Measurements from ENCODE around the gene ARAP1.

ARAP1 gene

DNA sequence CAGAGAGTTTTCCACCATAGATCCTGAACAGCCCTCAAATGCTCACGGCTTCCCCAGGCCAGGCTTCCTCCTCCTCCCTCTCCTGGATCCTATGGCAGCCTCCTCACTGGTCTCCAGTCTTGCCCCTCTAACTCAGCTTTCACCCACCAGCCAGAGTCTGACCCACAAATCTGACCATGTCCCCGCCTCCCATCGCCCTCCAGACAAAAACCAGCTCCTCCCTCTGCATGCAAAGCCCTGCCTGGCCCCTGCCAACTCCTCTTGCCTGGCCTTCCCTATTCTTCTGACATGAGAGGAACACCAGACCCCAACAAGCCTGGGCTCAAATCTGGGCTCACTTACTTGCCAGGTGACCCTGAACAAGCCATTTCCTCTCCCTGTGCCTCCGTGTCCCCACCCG, 45.6 kb downstream of the ARAP1 start:
- DNase-seq = no peak
- in situ Hi-C loops (cut with HindIII; ENCODE audit: low pct_ligation_motif_present, low sequenced_read_pairs) = no loop called here
- TF ChIP-seq, protein P1, sequence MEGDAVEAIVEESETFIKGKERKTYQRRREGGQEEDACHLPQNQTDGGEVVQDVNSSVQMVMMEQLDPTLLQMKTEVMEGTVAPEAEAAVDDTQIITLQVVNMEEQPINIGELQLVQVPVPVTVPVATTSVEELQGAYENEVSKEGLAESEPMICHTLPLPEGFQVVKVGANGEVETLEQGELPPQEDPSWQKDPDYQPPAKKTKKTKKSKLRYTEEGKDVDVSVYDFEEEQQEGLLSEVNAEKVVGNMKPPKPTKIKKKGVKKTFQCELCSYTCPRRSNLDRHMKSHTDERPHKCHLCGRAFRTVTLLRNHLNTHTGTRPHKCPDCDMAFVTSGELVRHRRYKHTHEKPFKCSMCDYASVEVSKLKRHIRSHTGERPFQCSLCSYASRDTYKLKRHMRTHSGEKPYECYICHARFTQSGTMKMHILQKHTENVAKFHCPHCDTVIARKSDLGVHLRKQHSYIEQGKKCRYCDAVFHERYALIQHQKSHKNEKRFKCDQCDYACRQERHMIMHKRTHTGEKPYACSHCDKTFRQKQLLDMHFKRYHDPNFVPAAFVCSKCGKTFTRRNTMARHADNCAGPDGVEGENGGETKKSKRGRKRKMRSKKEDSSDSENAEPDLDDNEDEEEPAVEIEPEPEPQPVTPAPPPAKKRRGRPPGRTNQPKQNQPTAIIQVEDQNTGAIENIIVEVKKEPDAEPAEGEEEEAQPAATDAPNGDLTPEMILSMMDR (IDR thresholded peaks at IDR 0.05; ENCODE audit: low read depth, low read length, missing control alignments) = no peak
- H3K36me3 ChIP-seq (replicated peaks) = peaks cover 49% of the 10 kb centered on the region
- H3K4me3 ChIP-seq (ENCODE audit: low read depth, low read length) = no peak overlapping the region
- H3K27ac ChIP-seq = no peak overlapping the region
- no peaks in the 10 kb centered on the region for H3K27me3 ChIP-seq (replicated peaks)

DNA sequence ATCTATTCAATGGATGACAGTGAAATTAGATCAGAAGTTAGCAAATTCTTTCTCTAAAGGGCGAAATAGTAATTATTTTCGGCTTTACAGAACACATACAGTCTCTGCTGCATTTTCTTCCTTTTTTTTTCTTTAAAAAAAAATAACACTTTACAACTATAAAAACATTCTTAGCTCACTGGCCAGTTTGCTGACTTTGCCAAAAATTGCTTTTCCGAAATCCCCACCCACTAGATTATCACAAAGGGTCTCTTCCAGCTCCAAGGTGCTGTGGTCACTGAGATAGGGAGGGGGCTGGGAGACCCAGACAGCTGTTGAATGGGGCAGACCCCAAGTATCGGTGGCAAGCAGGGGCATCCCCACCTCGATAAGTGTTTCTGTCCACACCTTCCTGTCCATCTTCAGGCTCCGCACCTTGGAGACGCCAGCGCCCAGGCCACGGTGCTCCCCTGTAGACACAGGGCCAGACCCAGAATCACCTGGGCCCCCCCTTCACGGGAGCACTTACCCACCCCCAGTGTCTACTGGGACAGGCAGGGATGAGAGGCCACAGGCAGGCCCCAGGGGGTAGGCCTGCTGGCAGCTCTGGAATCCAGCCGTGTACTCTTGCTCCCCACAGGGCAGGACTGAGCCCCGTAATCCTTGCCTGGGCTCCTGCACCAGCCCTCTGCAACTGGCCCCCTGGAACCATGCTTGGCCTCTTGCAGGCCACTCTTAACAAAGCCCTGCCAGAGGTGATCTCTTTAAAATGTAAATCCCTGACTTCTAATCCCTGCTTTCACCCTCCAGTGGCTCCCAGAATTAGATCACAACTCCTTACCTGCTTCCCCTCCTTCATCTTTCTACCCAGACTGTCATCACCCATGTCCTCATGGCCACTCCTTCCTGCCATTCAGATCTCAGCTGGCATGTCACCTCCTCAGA, 46.5 kb downstream of the ARAP1 start:
- Histone ChIP-seq H3K4me3 (ENCODE audit: low read depth, low read length) (no peak overlapping the region), H3K36me3 (replicated peaks) (peaks cover 52% of the 10 kb centered on the region), H3K27me3 (replicated peaks) (no peaks in the 10 kb centered on the region), H3K27ac (no peak overlapping the region)
- DNase-seq = no peak
- TF ChIP-seq, protein P1 (IDR thresholded peaks at IDR 0.05; ENCODE audit: low read depth, low read length, missing control alignments) = no peak
- in situ Hi-C loops (cut with HindIII; ENCODE audit: low pct_ligation_motif_present, low sequenced_read_pairs) = no loop called here

DNA sequence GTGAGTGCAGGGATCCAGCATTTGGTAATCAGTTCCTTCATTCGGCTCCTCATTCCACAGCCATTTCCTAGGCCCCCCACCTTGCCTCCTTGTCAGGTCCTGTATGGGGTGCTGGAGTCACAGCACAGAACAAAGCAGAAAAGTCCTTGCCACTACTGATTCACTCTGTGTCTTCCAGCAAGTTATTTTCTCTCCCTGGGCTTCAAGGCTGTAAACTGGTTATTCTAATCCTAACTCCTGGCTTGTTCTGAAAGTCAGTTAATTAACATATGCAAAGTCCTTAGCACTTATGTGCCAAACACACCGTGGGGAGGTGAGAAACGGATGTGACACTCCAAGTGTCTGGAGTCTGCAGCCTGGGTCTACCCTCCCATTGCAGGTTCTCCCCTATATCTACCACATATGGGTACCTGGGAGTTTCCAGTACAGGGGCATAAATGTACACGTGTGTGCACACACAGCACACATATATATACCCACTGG, 47.4 kb downstream of the ARAP1 start:
- Histone ChIP-seq H3K27ac (no peak overlapping the region), H3K36me3 (replicated peaks) (peaks cover 56% of the 10 kb centered on the region), H3K4me3 (ENCODE audit: low read depth, low read length) (no peak overlapping the region), H3K27me3 (replicated peaks) (no peaks in the 10 kb centered on the region)
- in situ Hi-C loops (cut with HindIII; ENCODE audit: low pct_ligation_motif_present, low sequenced_read_pairs) = no loop called here
- no peak for DNase-seq
- TF ChIP-seq, protein P1 (IDR thresholded peaks at IDR 0.05; ENCODE audit: low read depth, low read length, missing control alignments) = no peak

DNA sequence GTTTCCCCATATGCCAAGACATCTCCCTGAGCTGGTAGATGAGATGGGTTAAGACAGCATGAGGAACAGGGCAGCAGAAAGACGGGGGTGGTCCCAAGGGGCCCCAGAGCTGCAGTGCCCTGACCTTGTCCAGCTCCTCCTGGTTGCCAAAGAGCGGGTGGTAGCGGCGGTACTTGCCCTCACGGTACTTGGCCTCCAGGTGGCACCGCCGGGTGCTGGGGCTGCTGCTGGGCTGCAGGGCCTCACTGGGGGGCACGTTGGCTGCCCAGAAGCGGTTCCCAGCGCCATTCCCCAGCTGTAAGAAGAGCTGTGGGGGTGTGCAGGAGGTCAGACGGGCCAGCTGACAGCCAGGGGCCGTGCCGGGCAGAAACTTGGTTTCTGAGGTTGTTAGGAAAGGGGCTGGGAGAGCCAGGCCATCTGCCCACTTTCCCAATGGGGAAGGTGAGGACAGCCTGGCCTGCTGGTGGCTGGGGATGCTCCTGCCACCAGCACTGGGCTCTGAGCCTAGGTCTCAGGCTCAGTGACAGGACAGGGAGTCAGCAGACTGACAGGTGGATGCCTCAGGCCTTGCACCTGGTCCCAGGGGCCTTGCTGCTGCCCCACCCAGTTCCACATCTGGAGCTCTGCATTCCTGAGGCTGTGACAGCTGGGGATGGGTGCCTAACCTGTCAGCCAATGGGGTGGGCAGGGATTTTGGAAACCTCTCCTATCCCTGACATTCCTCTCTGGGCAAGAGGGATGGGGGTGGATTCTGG, 48.0 kb downstream of the ARAP1 start:
- Histone ChIP-seq H3K36me3 (replicated peaks) (peaks cover 52% of the 10 kb centered on the region), H3K27me3 (replicated peaks) (no peaks in the 10 kb centered on the region), H3K4me3 (ENCODE audit: low read depth, low read length) (no peak overlapping the region), H3K27ac (no peak overlapping the region)
- in situ Hi-C loops (cut with HindIII; ENCODE audit: low pct_ligation_motif_present, low sequenced_read_pairs) = no loop called here
- no peak for DNase-seq
- TF ChIP-seq, protein P1 (IDR thresholded peaks at IDR 0.05; ENCODE audit: low read depth, low read length, missing control alignments) = peak; percentile 37

DNA sequence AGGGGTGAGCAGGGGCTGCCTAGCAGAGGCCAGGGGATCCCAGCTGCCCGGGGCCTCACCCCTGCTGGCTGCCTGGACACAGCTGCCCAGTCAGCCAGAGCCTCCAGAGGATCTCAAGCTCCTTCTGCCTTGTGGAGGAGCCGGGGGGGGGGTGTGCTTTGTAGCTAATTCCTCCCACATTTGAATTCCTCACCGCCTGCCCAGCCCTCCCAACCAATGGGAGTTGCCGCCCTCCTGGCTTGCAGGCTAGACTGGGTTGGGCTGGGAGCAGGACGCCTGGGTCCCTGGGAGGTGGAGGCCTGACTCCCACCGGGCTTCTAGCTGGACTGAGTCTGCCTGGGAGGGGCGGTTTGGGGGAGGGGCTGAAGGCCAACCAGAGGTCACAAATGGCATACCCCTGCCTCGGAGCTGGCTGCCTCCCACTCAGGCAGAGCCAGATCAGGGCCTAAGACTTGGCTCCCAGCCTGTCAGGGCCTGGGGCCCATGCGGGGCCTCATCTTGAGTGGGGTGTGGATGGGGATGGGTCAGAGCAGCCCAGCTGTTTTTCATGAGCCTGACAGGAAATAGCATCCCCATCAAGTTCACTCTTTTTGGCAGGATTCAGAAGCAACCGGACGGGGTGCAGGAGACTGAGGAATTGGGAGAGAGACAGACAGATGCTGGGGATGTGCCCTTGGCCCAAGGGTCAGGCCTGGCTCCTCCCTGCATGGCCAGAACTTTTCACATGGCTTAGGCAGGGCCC, 48.8 kb downstream of the ARAP1 start:
- peak; percentile 43 for DNase-seq
- in situ Hi-C loops (cut with HindIII; ENCODE audit: low pct_ligation_motif_present, low sequenced_read_pairs) = no loop called here
- no peak overlapping the region for H3K4me3 ChIP-seq (ENCODE audit: low read depth, low read length)

More for the DNA sequence above, 48.8 kb downstream of the ARAP1 start:
- Histone ChIP-seq H3K27me3 (replicated peaks) (no peaks in the 10 kb centered on the region), H3K27ac (no peak overlapping the region), H3K36me3 (replicated peaks) (peaks cover 53% of the 10 kb centered on the region)
- TF ChIP-seq, protein P1 (IDR thresholded peaks at IDR 0.05; ENCODE audit: low read depth, low read length, missing control alignments) = no peak
